ENCODE data around the gene CCNY. TPM values are rescaled to one million over a fixed set of nuclear protein-coding genes. Genes with fewer than 3 reads are reported as not detected.

CCNY gene
- total and polyA plus RNA-seq, 8 donors, result 5.8 to 99.6 (median 37.7) TPM

GRCh38 chr10:35339942-35340341 lies 3.6 kb downstream of the CCNY start:
- no peak for DNase-seq
- 60 to 70% (median 64%) methylated on average over 2 of the region's 2 CpGs for WGBS, 5 donors
- Histone ChIP-seq H3K4me1 (peaks cover 28 to 67% (median 54%) of the 10 kb centered on the region in 4 donors), H3K9me3 (no peaks in the 10 kb centered on the region), H3K27ac (no peak overlapping the region), H3K36me3 (no peaks in the 10 kb centered on the region), H3K4me3 (no peak overlapping the region), H3K27me3 (no peaks in the 10 kb centered on the region)
- intact Hi-C loops (cut with DNase I; ENCODE audit: low total_unique reads), result loop anchor here (10.0 kb wide), 1 partner anchor 225 kb away; no protein-coding TSS in a partner anchor
- TF ChIP-seq POLR2AphosphoS5 (IDR thresholded peaks at IDR 0.05) (no peak), EP300 (IDR thresholded peaks at IDR 0.05) (no peak), POLR2A (IDR thresholded peaks at IDR 0.05) (no peak), CTCF (IDR thresholded peaks at IDR 0.05) (no peak)

GRCh38 chr10:35340975-35341374 lies 4.7 kb downstream of the CCNY start:
- intact Hi-C loops (cut with DNase I; ENCODE audit: low total_unique reads), result no loop called here
- WGBS, 5 donors, result 29 to 43% (median 40%) methylated on average over 6 of the region's 6 CpGs
- H3K27ac ChIP-seq, result peak overlapping the region in 4 of 5 donors; percentile 6 to 35 (median 19)

GRCh38 chr10:35341521-35341920 lies 5.2 kb downstream of the CCNY start:
- WGBS, 5 donors, result 41 to 51% (median 45%) methylated on average over 4 of the region's 4 CpGs
- DNase-seq, result no peak
- Histone ChIP-seq H3K27ac (peak overlapping the region in 2 of 5 donors; percentile 6 to 35), H3K4me1 (peaks cover 30 to 72% (median 58%) of the 10 kb centered on the region in 4 donors), H3K9me3 (no peaks in the 10 kb centered on the region), H3K4me3 (no peak overlapping the region), H3K27me3 (no peaks in the 10 kb centered on the region), H3K36me3 (no peaks in the 10 kb centered on the region)
- intact Hi-C loops (cut with DNase I; ENCODE audit: low total_unique reads), result no loop called here
- TF ChIP-seq EP300 (IDR thresholded peaks at IDR 0.05), result no peak
- TF ChIP-seq POLR2A (IDR thresholded peaks at IDR 0.05), result no peak
- TF ChIP-seq CTCF (IDR thresholded peaks at IDR 0.05), result no peak
- TF ChIP-seq POLR2AphosphoS5 (IDR thresholded peaks at IDR 0.05), result no peak

More at GRCh38 chr10:35340975-35341374, 4.7 kb downstream of the CCNY start:
- TF ChIP-seq CTCF (IDR thresholded peaks at IDR 0.05), result no peak
- TF ChIP-seq POLR2A (IDR thresholded peaks at IDR 0.05), result no peak
- no peak for TF ChIP-seq POLR2AphosphoS5 (IDR thresholded peaks at IDR 0.05)
- H3K27me3 ChIP-seq, result no peaks in the 10 kb centered on the region
- H3K9me3 ChIP-seq, result no peaks in the 10 kb centered on the region
- H3K4me3 ChIP-seq, result no peak overlapping the region
- peaks cover 25 to 67% (median 53%) of the 10 kb centered on the region in 4 donors for H3K4me1 ChIP-seq
- no peak for DNase-seq
- no peaks in the 10 kb centered on the region for H3K36me3 ChIP-seq

GRCh38 chr10:35342183-35342753 lies 6.0 kb downstream of the CCNY start:
- WGBS, 5 donors, result 80 to 90% (median 84%) methylated on average over 5 of the region's 5 CpGs
- intact Hi-C loops (cut with DNase I; ENCODE audit: low total_unique reads), result no loop called here
- no peak for DNase-seq

More at GRCh38 chr10:35342183-35342753, 6.0 kb downstream of the CCNY start:
- Histone ChIP-seq H3K27ac (peak overlapping the region in 1 of 5 donors; percentile 6), H3K4me3 (no peak overlapping the region), H3K9me3 (no peaks in the 10 kb centered on the region), H3K36me3 (no peaks in the 10 kb centered on the region), H3K4me1 (peaks cover 38 to 79% (median 63%) of the 10 kb centered on the region in 4 donors), H3K27me3 (no peaks in the 10 kb centered on the region)
- TF ChIP-seq CTCF (IDR thresholded peaks at IDR 0.05), result no peak
